Upper lobe of left lung (tissue), 4 donors: Measurements from ENCODE around the gene ZMYND12.

Experiments
- POLR2A ChIP-seq, 4 donors: fragments of 450-650 bp; IDR thresholded peaks; one replicate each; pipeline ENCODE4 v1.5.1; 2016 to 2017; ENCODE audit warnings: antibody characterized with exemption in 4 of 4, mild to moderate bottlenecking in 2 of 4
- TF ChIP-seq, protein P1 (sequence below), 6 experiments: fragments of 450-650 bp in 4 of 6; fragments of 200-600 bp in 2 of 6; sonication (generic) in 2 of 6; IDR thresholded peaks; one replicate each; pipeline ENCODE4 v1.5.1; 2016 to 2019; ENCODE audit warnings: antibody characterized with exemption in 6 of 6

- peak in 3 of 4 donors; percentile 68 to 91 (median 75) for TF ChIP-seq POLR2A (IDR thresholded peaks at IDR 0.05)
- TF ChIP-seq, protein P1, sequence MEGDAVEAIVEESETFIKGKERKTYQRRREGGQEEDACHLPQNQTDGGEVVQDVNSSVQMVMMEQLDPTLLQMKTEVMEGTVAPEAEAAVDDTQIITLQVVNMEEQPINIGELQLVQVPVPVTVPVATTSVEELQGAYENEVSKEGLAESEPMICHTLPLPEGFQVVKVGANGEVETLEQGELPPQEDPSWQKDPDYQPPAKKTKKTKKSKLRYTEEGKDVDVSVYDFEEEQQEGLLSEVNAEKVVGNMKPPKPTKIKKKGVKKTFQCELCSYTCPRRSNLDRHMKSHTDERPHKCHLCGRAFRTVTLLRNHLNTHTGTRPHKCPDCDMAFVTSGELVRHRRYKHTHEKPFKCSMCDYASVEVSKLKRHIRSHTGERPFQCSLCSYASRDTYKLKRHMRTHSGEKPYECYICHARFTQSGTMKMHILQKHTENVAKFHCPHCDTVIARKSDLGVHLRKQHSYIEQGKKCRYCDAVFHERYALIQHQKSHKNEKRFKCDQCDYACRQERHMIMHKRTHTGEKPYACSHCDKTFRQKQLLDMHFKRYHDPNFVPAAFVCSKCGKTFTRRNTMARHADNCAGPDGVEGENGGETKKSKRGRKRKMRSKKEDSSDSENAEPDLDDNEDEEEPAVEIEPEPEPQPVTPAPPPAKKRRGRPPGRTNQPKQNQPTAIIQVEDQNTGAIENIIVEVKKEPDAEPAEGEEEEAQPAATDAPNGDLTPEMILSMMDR (IDR thresholded peaks at IDR 0.05): peak in 4 of 6 experiments; percentile 22 to 72 (median 58)
These were observed at the start of gene ZMYND12, which contains the start of gene PPCS for GRCh38 chr1:42456010-42456753.
